HG03457 (cell line): Measurements from ENCODE around the gene GPR101.
"Not testable (repeated sequence)": the region's sequence is repeated elsewhere in the genome, so short reads cannot be mapped to it uniquely, and the experiment has no call there.

ENCODE experiments used
- ATAC-seq: cut with Tn5 transposase; IDR thresholded peaks from one replicate; pipeline ENCODE4 v1.9.1; 2021; ENCODE audit warnings: moderate number of reproducible peaks; ENCODE audit not compliant: unreplicated experiment

GPR101 gene

GRCh38 chrX:137028699-137029098 is 5.1 kb downstream of the GPR101 start:
- ATAC-seq = no peak

GRCh38 chrX:137025930-137026329 is 7.9 kb downstream of the GPR101 start:
- ATAC-seq = no peak

DNA sequence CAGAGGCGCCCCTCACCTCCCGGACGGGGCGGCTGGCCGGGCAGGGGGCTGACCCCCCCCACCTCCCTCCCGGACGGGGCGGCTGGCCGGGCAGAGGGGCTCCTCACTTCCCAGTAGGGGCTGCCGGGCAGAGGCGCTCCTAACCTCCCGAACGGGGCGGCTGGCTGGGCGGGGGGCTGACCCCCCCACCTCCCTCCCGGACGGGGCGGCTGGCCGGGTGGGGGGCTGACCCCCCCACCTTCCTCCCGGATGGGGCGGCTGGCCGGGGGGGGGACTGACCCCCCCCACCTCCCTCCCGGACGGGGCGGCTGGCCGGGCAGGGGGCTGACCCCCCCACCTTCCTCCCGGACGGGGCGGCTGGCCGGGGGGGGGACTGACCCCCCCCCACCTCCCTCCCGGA is 33.6 kb downstream of the GPR101 start:
- not testable (repeated sequence) for ATAC-seq

- no peak for ATAC-seq
Measured at GRCh38 chrX:136999024-136999423, 34.8 kb downstream of the GPR101 start.
